Activated gamma-delta T cell treated with Interleukin-2 at 50 U/mL for 16 hours (primary cell): ENCODE measurements around the gene TSPEAR.
"Not testable (repeated sequence)": the region's sequence is repeated elsewhere in the genome, so short reads cannot be mapped to it uniquely, and the experiment has no call there.

ENCODE experiments used
- DNase-seq: peaks from one replicate; pipeline ENCODE4 v3.0.0-alpha.2; 2020

TSPEAR gene

DNA sequence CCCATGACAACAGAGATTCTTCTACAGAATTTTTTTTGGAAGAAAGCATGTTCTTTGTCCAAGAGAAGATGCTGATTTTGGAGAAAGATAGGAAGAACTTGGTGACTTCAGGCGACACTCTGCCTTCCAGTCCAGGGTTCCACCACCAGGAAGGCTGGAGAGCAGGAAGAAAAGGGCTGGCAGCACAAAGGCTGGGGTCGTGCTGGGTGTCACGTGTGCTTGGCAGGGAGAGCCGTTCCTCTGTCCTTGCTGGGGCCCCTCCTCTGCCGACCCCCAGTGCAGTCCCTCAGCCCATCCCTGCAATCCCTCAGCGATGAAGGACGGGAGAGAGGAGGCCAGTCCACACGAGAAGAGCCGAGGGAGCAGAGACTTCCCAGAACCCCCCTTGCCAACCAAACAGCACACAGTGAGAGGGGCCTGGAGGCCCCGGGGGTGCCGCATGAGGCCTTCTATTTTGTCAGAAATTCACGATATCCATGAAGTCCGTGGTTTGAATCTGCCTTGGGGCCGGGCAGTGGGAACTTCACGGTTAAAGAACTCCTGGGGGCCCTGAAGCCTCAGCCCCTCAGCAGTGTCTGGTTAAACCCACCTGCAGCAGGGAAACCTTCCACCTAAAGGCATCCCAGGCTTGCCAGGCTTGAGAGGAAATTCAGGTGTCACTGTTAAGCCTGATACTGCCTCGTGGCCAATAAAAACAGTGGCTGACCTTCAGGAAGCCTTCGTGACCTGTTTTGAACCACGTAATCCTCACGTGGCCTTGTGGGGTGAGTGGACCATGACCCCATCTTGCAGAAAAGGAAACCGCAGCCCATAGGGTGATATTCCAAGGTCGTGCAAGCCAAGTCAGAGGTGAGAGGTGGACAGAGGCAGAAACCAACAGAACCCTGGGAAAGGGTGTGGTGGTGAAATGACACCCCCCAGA is 11.0 kb downstream of the TSPEAR start:
- DNase-seq: no peak

DNA sequence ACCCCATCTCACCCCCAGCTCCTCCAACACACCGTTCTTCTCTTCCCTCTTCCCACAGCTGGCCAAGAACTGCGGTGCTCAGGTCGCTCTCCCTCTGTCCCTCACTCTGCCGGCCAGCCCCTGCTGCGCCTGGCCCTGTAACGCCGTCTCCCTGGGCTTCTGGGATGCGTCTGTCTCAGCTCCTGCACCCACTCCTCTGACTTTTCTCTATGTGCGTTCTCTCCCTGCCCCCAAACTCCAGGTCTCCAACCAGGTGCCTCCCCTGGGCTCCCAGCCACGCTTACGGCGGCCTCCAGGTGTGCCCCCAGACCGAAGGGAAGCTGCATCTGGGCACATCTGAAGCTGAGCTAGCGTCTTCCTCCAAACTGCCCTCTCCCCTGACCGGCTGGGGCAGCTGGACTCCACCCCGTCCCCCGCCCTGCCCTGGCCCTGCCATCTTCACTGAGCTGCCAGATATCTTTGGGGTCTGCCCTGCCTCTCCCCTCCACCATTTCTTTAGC is 11.8 kb downstream of the TSPEAR start:
- DNase-seq: no peak

DNA sequence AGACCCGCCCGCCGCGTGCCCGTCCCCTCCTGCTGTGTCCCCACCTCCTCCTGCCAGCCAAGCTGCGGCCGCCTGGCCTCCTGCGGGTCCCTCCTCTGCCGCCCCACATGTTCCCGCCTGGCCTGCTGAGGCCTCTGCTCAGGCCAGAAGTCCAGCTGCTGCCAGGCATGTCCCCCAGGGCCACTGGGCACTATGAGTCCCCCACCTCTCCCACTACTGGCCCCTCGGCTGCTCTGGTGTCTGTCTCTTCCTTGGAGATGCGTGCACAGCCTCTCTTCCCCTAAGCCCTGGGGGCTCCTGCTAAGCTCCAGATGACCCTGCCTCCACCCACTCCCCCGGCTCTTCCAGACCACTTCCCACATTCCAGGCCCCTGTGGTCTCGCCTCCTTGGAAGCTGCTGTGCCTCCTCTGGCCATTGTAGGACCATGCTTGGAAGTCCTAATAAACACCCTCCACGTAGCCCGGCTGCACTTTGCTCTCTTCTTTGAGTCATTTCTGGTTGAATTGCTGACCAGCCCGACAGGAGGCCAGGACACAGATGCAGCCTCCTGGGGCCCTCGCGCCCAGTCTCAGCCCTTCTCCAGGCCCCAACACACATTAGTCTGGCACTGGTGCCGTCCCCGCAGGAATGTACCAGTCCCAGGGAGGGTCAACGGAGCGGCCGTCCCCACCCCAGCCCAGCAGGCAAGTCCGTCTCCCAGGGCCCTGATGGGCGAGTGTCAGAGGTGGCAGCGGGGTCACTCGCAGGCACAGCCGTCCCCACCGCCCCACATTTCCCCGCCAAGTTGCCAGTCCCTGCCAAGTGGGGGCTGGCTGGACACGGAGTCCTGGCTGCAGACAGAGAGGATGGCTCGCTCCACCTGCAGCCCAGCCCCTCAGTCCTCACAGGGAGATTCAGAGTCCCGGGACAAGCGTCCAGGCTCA is 13.3 kb downstream of the TSPEAR start:
- no peak for DNase-seq

DNA sequence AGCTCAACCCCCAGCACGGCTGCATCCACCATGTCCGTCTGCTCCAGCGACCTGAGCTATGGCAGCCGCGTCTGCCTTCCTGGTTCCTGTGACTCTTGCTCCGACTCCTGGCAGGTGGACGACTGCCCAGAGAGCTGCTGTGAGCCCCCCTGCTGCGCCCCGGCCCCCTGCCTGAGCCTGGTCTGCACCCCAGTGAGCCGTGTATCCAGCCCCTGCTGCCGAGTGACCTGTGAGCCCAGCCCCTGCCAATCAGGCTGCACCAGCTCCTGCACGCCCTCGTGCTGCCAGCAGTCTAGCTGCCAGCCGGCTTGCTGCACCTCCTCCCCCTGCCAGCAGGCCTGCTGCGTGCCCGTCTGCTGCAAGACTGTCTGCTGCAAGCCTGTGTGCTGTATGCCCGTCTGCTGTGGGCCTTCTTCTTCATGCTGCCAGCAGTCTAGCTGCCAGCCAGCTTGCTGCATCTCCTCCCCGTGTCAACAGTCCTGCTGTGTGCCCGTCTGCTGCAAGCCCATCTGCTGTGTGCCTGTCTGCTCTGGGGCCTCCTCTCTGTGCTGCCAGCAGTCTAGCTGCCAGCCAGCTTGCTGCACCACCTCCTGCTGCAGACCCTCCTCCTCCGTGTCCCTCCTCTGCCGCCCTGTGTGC is 14.1 kb downstream of the TSPEAR start, which contains the start of gene KRTAP10-12:
TSS of gene KRTAP10-12 (plus strand) at position 1 of the 639 bp plus-strand sequence. CDS start at position 31, 30 bp downstream.
- not testable (repeated sequence) for DNase-seq

DNA sequence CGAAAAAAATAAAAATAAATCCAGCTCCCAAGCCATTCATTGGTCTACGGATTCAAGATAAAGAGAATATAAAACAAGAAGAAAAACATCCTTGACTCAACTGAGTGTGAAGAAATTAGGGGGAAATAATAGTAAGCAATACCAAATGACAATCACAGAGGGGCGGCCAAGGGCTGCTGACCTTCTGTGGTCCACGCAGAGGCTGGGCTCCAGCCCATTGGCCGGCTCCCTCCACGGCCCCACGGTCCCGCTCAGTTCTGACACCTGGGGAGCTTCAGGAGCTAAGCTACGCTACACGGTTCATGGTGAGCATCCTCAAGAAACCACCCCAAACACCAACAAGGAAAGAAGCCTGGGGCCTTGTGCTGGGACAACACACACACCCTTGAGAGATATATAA is 14.8 kb downstream of the TSPEAR start:
- no peak for DNase-seq

DNA sequence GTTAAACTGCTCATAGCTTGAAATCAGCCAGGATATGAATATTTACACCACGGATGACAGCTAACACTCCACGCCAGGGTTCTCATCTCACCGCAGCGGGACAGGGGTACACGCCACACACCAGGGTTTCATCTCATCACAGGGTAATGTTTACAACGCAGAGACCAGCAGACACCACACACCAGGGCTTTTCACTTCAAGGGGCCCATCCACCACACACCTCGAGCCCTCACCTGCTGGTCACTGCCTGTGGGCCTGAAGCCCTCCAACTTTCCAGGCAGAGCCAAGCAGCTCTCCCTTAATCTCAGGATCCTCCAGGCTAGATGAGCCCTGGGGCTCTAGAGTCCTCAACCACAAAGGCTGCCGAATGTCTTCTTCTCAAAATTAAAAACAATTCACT is 15.7 kb downstream of the TSPEAR start:
- DNase-seq: no peak

DNA sequence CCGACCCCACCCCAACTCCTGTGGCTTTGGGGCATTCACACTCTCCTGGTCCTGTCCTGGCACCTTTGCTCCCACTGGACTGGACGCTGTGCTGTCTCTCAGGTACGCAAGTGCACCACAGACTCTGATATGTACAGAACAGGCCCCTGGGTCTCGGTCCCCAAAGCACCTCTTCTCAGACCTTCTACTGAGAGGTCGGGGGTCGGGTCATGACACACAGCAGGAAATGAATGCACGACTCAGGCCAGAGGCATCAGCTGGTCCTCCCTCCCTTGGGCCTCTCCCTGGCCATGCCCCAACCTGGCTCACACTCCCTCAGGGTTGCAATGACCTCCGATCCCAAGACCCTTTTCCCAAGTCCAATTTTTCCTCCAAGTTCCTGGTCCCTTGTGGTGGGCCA is 16.2 kb downstream of the TSPEAR start:
- no peak for DNase-seq

DNA sequence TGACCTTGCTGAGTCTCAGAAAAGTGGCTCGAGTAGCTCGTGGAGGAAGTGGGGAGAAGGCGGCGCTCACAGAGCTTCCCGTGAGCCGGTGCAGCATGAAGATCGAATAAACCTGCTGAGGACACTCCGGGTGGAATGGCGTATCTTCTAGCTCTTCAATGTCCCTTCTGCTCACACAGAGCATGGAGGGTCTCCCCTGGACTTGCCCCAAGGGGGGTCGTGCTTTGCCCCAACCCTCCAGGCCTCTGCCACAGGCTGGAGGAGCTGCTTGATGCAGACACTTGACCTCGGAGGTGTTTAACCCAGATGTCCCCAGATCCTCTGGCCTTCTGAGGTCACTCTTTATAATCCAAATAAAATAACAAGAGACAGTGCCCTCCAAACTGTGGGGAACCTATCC is 16.6 kb downstream of the TSPEAR start:
- DNase-seq: no peak

DNA sequence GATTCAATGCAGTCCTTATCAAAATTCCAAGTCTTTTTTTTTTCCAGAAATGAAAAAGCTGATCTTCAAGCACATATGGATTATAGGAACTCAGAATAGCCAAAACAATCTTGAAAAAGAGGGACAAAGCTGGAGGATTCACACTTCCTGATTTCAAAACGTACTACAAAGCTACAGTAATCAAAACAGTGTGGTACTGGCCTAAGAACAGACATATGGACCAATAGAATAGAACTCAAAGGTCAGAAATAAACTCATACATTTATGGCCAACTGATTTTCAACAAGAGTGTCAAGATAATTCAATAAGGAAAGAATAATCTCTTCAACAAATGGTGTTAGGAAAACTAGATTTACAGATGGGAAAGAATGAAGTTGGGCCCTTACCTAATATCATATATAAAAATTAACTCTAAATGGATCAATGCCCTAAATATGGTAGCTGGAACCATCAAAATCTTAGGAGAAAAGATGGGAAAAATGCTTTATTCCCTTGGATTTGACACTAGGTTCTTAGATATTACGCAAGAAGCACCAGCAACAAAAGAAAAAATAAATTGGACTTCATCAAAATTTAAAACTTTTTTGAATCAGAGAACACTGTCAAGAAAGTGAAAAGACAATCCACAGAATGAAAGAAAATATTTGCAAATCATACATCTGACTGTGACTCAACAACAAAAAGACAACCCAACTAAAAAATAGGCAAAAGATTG is 18.4 kb downstream of the TSPEAR start:
- no peak for DNase-seq

DNA sequence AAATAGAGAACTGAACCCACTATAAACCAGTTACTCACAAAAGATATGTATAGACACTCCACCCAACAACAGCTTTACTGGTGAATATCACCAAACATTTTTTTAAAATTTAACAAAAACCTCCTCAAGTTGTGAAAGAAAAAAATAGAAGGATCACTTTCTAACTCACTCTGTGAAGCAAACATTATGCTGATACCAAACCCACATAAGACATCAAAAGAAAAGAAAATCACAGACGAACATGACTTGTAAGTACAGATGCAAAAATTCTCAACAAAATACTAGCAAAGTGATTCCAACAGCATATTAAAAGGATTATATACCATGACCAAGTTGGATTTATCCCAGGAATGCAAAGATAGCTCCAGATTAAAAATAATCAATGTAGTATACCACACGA is 19.7 kb downstream of the TSPEAR start:
- DNase-seq: no peak

DNA sequence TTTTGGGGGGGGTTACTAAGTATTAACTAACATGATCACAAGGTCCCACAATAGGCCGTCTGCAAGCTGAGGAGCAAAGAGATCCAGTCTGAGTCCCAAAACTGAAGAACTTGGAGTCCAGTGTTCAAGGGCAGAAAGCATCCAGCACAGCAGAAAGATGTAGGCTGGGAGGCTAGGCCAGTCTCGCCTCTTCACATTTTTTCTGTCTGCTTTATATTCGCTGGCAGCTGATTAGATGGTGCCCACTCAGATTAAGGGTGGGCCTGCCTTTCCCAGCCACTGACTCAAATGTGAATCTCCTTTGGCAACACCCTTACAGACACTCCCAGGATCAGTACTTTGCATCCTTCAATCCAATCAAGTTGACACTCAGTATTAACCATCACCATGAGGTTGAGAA is 21.6 kb downstream of the TSPEAR start:
- not testable (repeated sequence) for DNase-seq

DNA sequence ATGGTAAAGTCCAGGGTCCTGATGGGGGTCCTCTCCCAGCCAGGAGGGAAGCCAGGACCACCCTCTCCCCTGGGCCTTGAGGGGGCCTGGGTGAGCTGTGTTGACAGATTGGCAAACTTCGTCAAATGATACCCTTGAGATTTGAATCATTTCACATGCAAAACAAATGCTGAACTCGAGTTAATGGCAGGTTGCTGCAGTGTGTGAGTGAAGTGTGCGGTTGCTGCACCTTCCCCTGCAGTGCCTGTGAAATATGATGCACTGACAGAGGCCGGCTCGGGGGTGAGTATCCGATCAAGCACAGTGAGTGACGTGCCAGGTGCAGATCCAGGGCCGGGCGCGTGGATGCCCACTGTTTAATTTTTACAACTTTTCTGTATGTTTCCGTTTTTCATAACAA is 23.7 kb downstream of the TSPEAR start:
- no peak for DNase-seq

DNA sequence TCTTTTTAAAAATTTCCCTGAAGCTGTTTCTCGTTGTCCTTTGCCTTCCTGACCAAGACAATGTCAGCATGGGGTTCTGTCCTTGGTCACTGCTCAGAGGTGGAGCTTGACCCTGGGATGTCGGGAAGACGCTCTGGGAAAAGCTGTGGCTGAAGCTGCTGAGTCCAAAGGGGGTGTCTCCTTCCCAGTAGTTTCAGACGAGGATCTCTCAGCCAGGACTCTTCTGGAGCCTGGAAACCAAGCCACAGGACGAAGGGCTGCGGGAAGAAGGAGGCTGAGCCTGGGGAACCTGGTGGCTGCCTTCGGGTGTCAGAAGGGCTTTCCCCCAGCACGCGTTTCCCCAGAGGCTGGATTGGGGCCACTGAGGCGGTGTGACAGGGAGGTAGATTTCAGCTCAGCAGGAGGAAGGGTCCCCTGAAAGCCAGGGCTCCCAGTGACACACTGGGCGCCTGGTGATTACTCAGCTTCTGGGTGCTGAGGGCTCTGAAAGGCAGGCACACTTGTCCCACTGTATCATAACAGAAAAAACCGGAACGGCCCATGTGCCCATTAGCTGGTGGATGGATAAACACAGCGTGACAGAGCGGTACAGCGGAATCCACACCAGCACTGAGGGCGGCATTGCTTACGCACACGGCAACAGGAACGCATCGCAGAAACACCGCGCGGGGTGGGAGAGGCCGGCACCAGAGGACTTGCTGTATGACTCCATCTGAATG is 24.4 kb downstream of the TSPEAR start:
- no peak for DNase-seq

DNA sequence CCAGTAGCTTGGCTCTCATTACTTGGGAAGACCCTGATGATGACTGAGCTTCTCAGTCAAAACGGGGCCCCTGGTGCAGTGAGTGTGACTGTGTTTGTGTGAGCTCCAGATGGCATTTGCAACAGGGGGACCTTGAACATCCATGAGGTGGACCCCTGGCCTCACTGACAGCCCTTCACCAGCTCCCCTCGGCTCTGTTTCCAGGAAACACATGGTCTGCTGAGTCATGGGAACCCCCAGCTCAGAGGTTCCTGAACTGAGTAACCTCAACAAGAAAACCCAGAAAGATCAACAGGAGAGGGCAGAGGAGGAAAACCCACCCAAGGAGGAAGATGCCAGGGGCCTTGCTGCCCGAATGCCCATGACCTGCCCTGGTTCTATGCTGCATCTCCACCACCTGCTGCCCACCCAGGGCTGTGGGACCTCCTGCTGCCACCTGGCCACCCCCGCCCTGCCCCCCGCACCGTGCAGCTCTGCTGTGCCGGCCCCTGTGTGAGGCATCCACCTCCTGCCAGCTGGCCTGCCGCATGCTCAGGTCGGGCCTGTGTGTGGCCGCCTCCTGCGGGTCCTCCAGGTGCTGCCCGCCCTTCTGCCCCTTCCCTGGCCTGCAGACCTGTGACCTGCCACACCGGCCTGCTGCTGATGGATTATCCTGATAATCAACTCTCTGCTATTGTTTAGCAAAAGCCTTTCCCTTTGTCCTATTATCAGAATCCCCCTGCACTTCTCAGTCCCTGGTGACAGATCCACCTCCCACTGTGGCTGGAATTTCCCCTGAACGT is 25.2 kb downstream of the TSPEAR start:
- DNase-seq: no peak

DNA sequence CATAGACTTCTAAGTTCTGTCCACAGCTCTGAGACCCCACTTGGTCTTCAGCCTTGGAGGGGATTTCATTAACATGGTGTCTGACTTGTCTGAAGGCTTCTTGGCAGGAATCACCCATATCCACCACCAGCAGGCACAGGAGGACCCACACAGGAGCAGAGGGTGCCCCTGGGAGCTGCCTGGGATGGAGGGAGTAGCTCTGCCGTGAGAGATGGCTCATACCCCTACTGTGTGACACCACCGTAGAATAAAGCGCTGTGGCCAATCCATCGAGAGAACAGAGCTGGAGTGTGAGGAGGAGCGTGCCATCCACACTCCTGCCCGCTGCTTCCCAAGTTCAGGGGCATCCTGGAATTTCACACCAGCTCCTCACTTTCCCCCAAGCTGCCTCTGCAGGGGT is 26.3 kb downstream of the TSPEAR start:
- DNase-seq: not testable (repeated sequence)

DNA sequence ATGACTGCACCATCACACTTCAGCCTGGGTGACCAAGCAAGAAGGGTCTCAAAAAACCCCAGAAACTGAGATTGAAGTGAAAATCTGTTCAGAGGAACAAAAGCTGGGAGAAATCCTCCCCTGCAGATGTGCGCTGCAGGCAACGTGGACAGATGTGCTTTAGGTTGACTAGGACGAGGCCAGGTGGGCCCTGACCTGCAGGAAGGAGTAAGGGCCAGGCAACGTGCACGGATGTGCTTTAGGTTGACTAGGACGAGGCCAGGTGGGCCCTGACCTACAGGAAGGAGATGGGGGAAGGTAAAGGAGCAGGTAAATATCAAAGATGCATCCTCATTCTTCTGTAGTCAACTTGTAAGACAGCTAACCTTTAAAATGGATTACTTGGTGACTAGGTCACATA is 26.9 kb downstream of the TSPEAR start:
- DNase-seq: no peak

DNA sequence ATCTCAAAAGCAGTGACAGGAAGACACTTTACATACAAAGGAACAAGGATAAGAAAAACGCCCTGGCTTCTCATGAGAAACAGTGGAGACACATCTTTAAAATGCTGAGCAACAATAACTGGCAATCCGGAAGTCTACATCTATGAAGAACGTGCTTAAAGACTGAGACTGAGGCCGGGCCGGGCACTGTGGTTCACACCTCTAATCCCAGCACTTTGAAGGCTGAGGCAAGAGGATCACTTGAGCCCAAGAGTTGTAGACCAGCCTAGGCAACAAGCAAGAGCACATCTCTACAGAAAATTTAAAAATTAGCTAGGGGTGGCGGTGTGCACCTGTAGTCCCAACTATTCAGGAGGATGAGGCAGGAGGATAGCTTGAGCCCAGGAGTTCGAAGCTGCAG is 27.3 kb downstream of the TSPEAR start:
- no peak for DNase-seq

DNA sequence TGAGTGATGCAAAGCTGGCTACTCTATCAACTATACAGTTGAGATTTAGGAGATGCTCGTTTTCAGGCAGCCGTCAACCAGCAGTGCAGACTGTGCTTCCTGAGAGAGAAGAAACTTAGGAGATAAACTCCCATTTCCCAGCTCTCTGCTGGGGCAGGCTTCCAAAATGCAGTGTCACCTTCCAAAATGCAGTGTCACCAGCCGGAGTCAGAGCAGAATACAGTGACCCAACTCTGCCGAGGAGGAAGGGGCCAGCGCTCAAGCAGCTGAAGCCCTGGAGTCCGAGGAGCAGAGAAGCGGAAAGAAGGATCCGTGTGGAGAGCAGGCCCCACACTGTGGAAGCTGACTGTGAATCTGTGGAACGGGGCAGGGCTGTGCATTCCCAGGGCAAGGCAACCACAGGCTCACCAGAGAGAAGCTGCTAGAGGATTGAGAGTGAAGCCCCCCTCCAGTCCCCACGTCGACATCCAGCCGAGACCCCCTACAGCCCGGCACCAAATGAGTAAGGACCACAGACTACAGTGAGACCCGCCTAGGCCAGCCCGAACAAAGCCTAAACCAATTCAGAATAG is 28.7 kb downstream of the TSPEAR start:
- DNase-seq: no peak

DNA sequence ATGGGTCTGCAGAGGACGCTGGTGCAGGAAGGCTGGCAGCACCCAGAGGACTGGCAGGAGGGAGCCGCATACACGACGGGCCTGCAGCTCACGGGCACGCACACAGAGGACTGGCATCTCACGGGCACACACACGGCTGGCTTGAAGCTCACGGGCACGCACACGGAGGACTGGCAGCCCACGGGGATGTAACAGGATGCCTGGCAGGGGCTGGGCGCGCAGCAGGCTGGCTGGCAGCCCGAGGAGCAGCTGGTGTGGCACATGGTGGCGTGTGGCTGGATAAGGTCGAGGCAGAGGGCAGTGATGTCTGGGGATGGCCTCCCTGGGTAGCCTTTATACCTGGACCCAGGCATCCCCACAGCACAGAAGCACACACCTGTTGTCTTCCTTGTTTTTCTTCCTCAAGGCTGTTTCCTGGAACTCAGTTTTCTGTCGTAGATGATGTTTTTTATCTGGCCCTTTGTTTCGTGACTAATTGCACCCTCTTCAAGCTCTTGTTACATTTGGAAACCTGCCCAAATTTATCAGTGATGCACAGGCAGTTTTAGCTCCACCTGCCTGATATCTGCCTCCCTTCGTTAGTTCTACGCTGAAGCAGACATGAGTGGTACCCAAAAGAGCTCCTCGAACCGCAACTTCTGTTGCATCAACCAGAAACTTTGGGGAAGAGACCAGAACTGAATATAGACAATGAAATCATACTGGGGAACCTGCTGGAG is 29.4 kb downstream of the TSPEAR start, which contains the start of gene KRTAP12-1:
TSS of gene KRTAP12-1 (minus strand) at position 303 of the 719 bp plus-strand sequence. CDS start at position 263, 40 bp downstream.
- no peak for DNase-seq

DNA sequence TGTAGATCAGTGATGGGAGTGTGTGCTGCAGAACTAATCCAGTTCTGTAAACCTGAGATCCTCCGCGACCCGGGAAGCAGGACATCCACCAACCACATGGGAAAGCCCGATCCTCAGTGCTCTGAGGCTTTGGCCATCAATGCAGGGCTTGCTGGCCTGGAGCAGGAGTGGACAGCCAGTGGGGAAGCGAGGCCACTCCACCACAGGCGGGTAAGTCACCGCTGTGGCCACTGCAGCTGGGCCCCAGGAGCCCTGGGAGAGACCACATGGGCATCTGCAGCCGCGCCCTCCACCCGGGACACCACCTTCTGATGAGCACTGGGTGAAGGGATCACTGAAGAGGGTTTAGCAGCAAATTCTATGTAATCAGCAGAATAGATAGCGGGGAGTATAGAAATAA is 30.2 kb downstream of the TSPEAR start:
- no peak for DNase-seq
